ENCODE results near the gene EZH2. TPM values are rescaled to one million over a fixed set of nuclear protein-coding genes. Genes with fewer than 3 reads are reported as not detected.

The EZH2 gene
- total RNA-seq, 1 experiment from 2014 or later: 30.5 TPM

DNA sequence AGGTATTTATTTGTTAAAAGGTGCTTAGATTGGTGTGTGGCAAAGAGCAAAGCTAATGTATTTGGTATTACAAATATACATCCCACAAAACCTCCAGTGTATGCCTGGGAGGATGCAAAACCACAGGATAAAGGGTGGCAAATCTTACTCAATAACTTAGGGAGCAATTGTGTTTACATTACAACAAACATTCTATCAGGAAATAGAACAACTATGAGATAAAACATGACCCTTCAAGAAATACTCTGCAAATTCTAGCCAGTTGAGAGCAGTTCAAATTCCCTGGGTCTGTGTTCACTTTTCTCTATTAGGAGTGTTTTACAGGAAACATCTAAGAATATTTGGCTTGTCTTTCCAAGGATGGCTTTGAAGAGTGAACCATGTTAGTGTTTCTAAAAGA is 120.5 kb downstream of the EZH2 start:
- no TSS peak for BruUV-seq (replicated peaks)
- Histone ChIP-seq H3K9me3 (ENCODE audit: low read length) (no peaks in the 10 kb centered on the region), H3K27me3 (ENCODE audit: low read length) (no peaks in the 10 kb centered on the region), H3K9me2 (replicated peaks; ENCODE audit: low read length) (no peaks in the 10 kb centered on the region), H3K79me2 (ENCODE audit: low read length) (no peaks in the 10 kb centered on the region), H3K4me1 (ENCODE audit: insufficient read depth, low read length) (no peaks in the 10 kb centered on the region), H3K36me3 (ENCODE audit: low read depth, low read length) (peaks cover 30% of the 10 kb centered on the region), H2AFZ (ENCODE audit: low read length) (no peak overlapping the region), H3F3A (ENCODE audit: low read length, unreplicated experiment) (no peaks in the 10 kb centered on the region), H3K4me3 (ENCODE audit: low read length) (no peak overlapping the region), H3K27ac (ENCODE audit: low read length) (no peak overlapping the region), H3K9ac (ENCODE audit: low read length) (no peak overlapping the region), H4K20me1 (ENCODE audit: low read length) (no peaks in the 10 kb centered on the region), H3K4me2 (ENCODE audit: low read length) (no peak overlapping the region)
- no peak for ATAC-seq
- ChIA-PET CTCF (interaction anchor here (0.7 kb wide), 1 partner anchor 30 kb away, joined by 3 read pairs; no protein-coding TSS in a partner anchor), POLR2A (ENCODE audit: unreplicated experiment) (no interaction called here)
- intact Hi-C loops (cut with micrococcal nuclease): no loop called here
- TF ChIP-seq, protein P1, sequence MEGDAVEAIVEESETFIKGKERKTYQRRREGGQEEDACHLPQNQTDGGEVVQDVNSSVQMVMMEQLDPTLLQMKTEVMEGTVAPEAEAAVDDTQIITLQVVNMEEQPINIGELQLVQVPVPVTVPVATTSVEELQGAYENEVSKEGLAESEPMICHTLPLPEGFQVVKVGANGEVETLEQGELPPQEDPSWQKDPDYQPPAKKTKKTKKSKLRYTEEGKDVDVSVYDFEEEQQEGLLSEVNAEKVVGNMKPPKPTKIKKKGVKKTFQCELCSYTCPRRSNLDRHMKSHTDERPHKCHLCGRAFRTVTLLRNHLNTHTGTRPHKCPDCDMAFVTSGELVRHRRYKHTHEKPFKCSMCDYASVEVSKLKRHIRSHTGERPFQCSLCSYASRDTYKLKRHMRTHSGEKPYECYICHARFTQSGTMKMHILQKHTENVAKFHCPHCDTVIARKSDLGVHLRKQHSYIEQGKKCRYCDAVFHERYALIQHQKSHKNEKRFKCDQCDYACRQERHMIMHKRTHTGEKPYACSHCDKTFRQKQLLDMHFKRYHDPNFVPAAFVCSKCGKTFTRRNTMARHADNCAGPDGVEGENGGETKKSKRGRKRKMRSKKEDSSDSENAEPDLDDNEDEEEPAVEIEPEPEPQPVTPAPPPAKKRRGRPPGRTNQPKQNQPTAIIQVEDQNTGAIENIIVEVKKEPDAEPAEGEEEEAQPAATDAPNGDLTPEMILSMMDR (conservative IDR thresholded peaks at IDR 0.05; ENCODE audit: low read depth, low read length): no peak
- TF ChIP-seq EZH2 (IDR thresholded peaks at IDR 0.05; ENCODE audit: low read length, unreplicated experiment) (no peak), EZH2phosphoT487 (IDR thresholded peaks at IDR 0.05; ENCODE audit: borderline replicate concordance, low read length) (no peak)
- DNase-seq: no peak

DNA sequence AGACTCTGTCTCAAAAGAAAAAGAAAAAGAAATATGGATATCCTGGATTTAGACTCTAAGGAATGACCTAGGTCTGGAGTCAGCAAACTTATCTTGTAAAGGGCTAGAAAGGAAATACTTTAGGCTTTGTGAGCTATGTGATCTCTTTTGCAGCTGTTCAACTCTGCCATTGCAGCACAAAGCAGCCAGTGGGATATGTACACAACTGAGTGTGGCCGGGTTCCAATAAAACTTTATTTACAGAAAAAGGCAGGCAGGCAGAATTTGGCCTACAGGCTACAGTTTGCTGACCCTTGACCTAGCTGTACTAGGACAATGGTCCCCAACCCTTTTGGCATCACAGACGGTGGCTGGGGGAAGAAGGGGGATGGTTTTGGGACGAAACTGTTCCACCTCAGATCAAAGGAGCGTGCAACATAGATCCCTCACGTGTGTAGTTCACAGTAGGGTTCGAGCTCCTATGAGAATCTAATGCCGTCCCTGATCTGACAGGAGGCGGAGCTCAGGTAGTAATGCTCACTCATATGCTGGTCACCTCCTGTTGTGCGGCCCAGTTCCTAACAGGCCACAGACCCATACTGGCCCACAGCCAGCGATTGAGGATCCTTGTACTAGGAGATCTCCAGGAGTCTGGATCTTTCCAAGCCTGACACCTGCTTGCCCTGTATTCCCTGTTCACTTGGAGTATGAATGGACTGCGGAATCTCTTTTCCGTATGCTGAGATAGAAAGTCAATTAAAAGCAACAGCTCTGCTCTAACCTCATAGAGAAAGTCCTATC is 122.4 kb downstream of the EZH2 start:
- BruUV-seq (replicated peaks): no TSS peak
- Histone ChIP-seq H4K20me1 (ENCODE audit: low read length) (no peaks in the 10 kb centered on the region), H3K4me1 (ENCODE audit: insufficient read depth, low read length) (no peaks in the 10 kb centered on the region), H2AFZ (ENCODE audit: low read length) (no peak overlapping the region), H3K9ac (ENCODE audit: low read length) (no peak overlapping the region), H3F3A (ENCODE audit: low read length, unreplicated experiment) (no peaks in the 10 kb centered on the region), H3K4me3 (ENCODE audit: low read length) (no peak overlapping the region), H3K27ac (ENCODE audit: low read length) (no peak overlapping the region), H3K79me2 (ENCODE audit: low read length) (no peaks in the 10 kb centered on the region), H3K36me3 (ENCODE audit: low read depth, low read length) (peaks cover 36% of the 10 kb centered on the region), H3K4me2 (ENCODE audit: low read length) (no peak overlapping the region), H3K9me2 (replicated peaks; ENCODE audit: low read length) (no peaks in the 10 kb centered on the region), H3K9me3 (ENCODE audit: low read length) (no peaks in the 10 kb centered on the region), H3K27me3 (ENCODE audit: low read length) (no peaks in the 10 kb centered on the region)
- TF ChIP-seq EZH2 (IDR thresholded peaks at IDR 0.05; ENCODE audit: low read length, unreplicated experiment) (no peak), EZH2phosphoT487 (IDR thresholded peaks at IDR 0.05; ENCODE audit: borderline replicate concordance, low read length) (no peak)
- TF ChIP-seq, protein P1 (conservative IDR thresholded peaks at IDR 0.05; ENCODE audit: low read depth, low read length): no peak
- intact Hi-C loops (cut with micrococcal nuclease): no loop called here
- ATAC-seq (no peak), DNase-seq (no peak)
- ChIA-PET CTCF (no interaction called here), POLR2A (ENCODE audit: unreplicated experiment) (interaction anchor here (0.6 kb wide), 1 partner anchor 59 kb away, joined by 3 read pairs; no protein-coding TSS in a partner anchor)

Other genes with a start within 250 kb of the EZH2 start
- 38.0 and 43.6 TPM in 2 replicates for gene CUL1, start 185.4 kb downstream of the EZH2 start, total RNA-seq (2014; rRNA removed)
- gene PDIA4, start 144.2 kb upstream of the EZH2 start, total RNA-seq (2014; rRNA removed): 249 and 253 TPM in 2 replicates
- 4.2 and 6.3 TPM in 2 replicates for gene ZNF786, start 206.4 kb upstream of the EZH2 start, total RNA-seq (2014; rRNA removed)
- gene ZNF425, start 242.0 kb upstream of the EZH2 start, total RNA-seq (2014; rRNA removed): 1.6 and 2.0 TPM in 2 replicates

All from PC-3 (cell line).